Trophoblast cell (in vitro differentiated cells and primary cell): ENCODE data around the gene JMJD6.
A peak's percentile ranks its signal among the peaks of the same experiment; 100 is the strongest.
"Not testable (repeated sequence)": the region's sequence is repeated elsewhere in the genome, so short reads cannot be mapped to it uniquely, and the experiment has no call there.

Source experiments
- DNase-seq, 2 donors: peaks; one replicate each; pipeline ENCODE4 v3.0.0-alpha.2; 2016
- H2AFZ ChIP-seq: 2 replicates; pipeline ENCODE4 v1.6.1; 2013; ENCODE audit warnings: low read length, moderate library complexity, mild to moderate bottlenecking; ENCODE audit not compliant: insufficient read depth, poor library complexity
- H2AK5ac ChIP-seq: 2 replicates; pipeline ENCODE4 v1.6.1; 2013; ENCODE audit warnings: mild to moderate bottlenecking, low read length
- H2BK120ac ChIP-seq: 2 replicates; pipeline ENCODE4 v1.6.1; 2013; ENCODE audit warnings: low read length, mild to moderate bottlenecking, moderate library complexity; ENCODE audit not compliant: insufficient read depth, poor library complexity
- H2BK12ac ChIP-seq: 2 replicates; pipeline ENCODE4 v1.6.1; 2013; ENCODE audit warnings: mild to moderate bottlenecking, low read length, moderate library complexity
- H2BK5ac ChIP-seq: 2 replicates; pipeline ENCODE4 v1.6.1; 2013; ENCODE audit warnings: low read length, low read depth, moderate library complexity, mild to moderate bottlenecking; ENCODE audit not compliant: poor library complexity
- H3K14ac ChIP-seq: 2 replicates; pipeline ENCODE4 v1.6.1; 2013; ENCODE audit warnings: mild to moderate bottlenecking, low read length
- H3K18ac ChIP-seq: 2 replicates; pipeline ENCODE4 v1.6.1; 2013; ENCODE audit warnings: mild to moderate bottlenecking, low read length
- H3K23ac ChIP-seq: 2 replicates; pipeline ENCODE4 v1.6.1; 2013; ENCODE audit warnings: low read length
- H3K27ac ChIP-seq: 2 replicates; pipeline ENCODE4 v1.5.1; 2013; ENCODE audit warnings: low read depth, mild to moderate bottlenecking, inconsistent platforms, low read length, moderate library complexity
- H3K27me3 ChIP-seq: 2 replicates; pipeline ENCODE4 v1.6.1; 2013; ENCODE audit warnings: inconsistent platforms, mild to moderate bottlenecking, low read length, moderate library complexity; ENCODE audit not compliant: insufficient read depth
- H3K36me3 ChIP-seq, 2 experiments: 1 replicate in 1 of 2; 2 replicates in 1 of 2; pipeline ENCODE4 v1.6.1; 2013; ENCODE audit warnings: low read length in 2 of 2, mild to moderate bottlenecking in 2 of 2, moderate library complexity in 1 of 2; ENCODE audit not compliant: insufficient read depth in 2 of 2, control insufficient read depth in 1 of 2
- H3K4ac ChIP-seq: 2 replicates; pipeline ENCODE4 v1.6.1; 2013; ENCODE audit warnings: low read depth, mild to moderate bottlenecking, low read length, moderate library complexity
- H3K4me1 ChIP-seq, 2 experiments: 1 replicate in 1 of 2; 2 replicates in 1 of 2; pipeline ENCODE4 v1.6.1; 2013; ENCODE audit warnings: low read length in 2 of 2, mild to moderate bottlenecking in 2 of 2, moderate library complexity in 1 of 2; ENCODE audit not compliant: insufficient read depth in 2 of 2, control insufficient read depth in 1 of 2
- H3K4me2 ChIP-seq: 2 replicates; pipeline ENCODE4 v1.6.1; 2013; ENCODE audit warnings: inconsistent platforms, mild to moderate bottlenecking, low read length, moderate library complexity
- H3K4me3 ChIP-seq: 2 replicates; pipeline ENCODE4 v1.5.1; 2013; ENCODE audit warnings: mild to moderate bottlenecking, low read depth, low read length, inconsistent platforms
- H3K79me1 ChIP-seq: one replicate; pipeline ENCODE4 v1.6.1; 2013; ENCODE audit warnings: low read length
- H3K79me2 ChIP-seq: 2 replicates; pipeline ENCODE4 v1.6.1; 2013; ENCODE audit warnings: low read length, mild to moderate bottlenecking; ENCODE audit not compliant: control insufficient read depth, insufficient read depth, poor library complexity
- H3K9ac ChIP-seq: 2 replicates; pipeline ENCODE4 v1.6.1; 2013; ENCODE audit warnings: mild to moderate bottlenecking, low read length
- H3K9me3 ChIP-seq: 2 replicates; pipeline ENCODE4 v1.6.1; 2013; ENCODE audit warnings: low read depth, mild to moderate bottlenecking, control low read depth, inconsistent platforms, low read length; ENCODE audit not compliant: insufficient read depth
- H4K12ac ChIP-seq: 2 replicates; pipeline ENCODE4 v1.6.1; 2013; ENCODE audit warnings: low read depth, mild to moderate bottlenecking, low read length, moderate library complexity
- H4K8ac ChIP-seq: 2 replicates; pipeline ENCODE4 v1.6.1; 2013; ENCODE audit warnings: low read depth, mild to moderate bottlenecking, low read length, moderate library complexity
- H4K91ac ChIP-seq: one replicate; pipeline ENCODE4 v1.6.1; 2013; ENCODE audit warnings: low read depth, mild to moderate bottlenecking, low read length, moderate library complexity
- WGBS: extraction: QIAGEN DNeasy Blood & Tissue Kit; methylation state at CpG from one replicate; pipeline ENCODE4 v1.1.7; 2013; ENCODE audit warnings: missing lambda C conversion rate; ENCODE audit not compliant: insufficient read length, insufficient coverage; ENCODE audit errors: extremely low coverage; 5-methylcytosine and 5-hydroxymethylcytosine counted together

The JMJD6 gene

DNA sequence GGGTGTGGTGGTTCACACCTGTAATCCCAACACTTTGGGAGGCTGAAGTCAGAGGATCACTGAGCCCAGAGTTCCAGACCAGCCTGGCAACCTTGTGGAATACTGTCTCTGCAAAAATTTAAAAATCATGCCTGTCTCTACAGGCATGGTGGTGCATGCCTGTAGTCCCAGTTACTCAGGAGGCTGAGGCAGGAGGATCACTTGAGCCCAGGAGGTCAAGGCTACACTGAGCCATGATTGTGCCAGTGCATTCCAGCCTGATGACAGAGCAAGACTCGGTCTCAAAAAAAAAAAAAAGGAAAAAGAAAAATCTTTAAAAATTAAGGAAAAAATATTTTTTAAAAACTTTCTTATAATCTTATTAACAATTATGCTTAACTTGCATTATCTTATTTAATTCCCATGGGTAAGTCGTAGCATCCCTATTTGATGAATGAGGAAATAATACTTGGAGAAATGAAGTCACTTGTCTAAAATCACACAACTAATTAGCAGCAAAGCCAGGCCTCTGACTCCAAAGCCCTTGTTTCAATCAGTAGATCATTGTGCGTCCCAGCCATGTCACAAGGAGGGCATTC lies 25.1 kb upstream of the JMJD6 start:
- Histone ChIP-seq H3K27me3 (no peaks in the 10 kb centered on the region), H3K27ac (no peak overlapping the region), H2AFZ (no peak overlapping the region), H3K14ac (no peak overlapping the region), H3K4me3 (no peak overlapping the region), H3K9me3 (no peaks in the 10 kb centered on the region), H2BK120ac (no peak overlapping the region), H2AK5ac (no peak overlapping the region), H4K91ac (no peak overlapping the region), H2BK12ac (no peak overlapping the region), H3K9ac (no peak overlapping the region), H3K36me3 (peaks cover 5 to 11% of the 10 kb centered on the region in 2 experiments), H3K18ac (no peak overlapping the region), H4K8ac (no peak overlapping the region), H4K12ac (no peak overlapping the region), H3K4ac (no peak overlapping the region), H2BK5ac (no peak overlapping the region), H3K4me1 (no peaks in the 10 kb centered on the region), H3K79me1 (no peaks in the 10 kb centered on the region), H3K79me2 (no peaks in the 10 kb centered on the region), H3K23ac (no peak overlapping the region), H3K4me2 (no peak overlapping the region)
- no CpG with 5 or more reads among the region's 3 CpGs for WGBS
- DNase-seq, result peak; percentile 27 to 59

DNA sequence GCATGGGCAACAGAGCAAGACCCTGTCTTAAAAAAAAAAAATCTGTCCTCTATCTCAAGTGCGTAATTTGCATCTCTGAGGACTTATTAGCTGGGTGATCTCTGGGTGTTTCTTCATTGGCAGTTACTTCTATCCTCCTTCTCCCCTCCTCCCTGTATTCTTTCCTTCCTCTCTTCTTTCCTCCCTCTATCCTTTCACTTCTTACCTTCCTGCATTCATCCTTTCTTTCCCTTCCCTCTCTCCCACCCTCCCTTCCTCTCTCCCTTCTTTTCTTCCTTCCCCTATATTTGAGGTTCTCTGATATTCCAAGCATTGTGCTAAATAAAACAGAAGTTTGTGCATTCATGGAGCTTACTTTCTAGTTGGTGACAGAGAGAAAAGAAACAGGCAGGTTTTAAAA lies 22.3 kb upstream of the JMJD6 start:
- H2BK120ac ChIP-seq, result no peak overlapping the region
- H3K9me3 ChIP-seq, result no peaks in the 10 kb centered on the region
- WGBS, result no CpG with 5 or more reads among the region's 1 CpG
- H3K18ac ChIP-seq, result no peak overlapping the region
- no peak for DNase-seq
- no peaks in the 10 kb centered on the region for H3K79me1 ChIP-seq
- no peak overlapping the region for H3K27ac ChIP-seq
- H3K79me2 ChIP-seq, result no peaks in the 10 kb centered on the region
- H3K23ac ChIP-seq, result no peak overlapping the region
- H2BK12ac ChIP-seq, result no peak overlapping the region
- no peak overlapping the region for H2AK5ac ChIP-seq
- H3K14ac ChIP-seq, result no peak overlapping the region
- H4K8ac ChIP-seq, result no peak overlapping the region
- no peak overlapping the region for H2BK5ac ChIP-seq
- H2AFZ ChIP-seq, result no peak overlapping the region
- H3K4me1 ChIP-seq, result no peaks in the 10 kb centered on the region
- H3K4ac ChIP-seq, result no peak overlapping the region
- no peak overlapping the region for H4K91ac ChIP-seq
- no peak overlapping the region for H3K9ac ChIP-seq
- no peak overlapping the region for H3K4me2 ChIP-seq
- peaks cover 11 to 19% of the 10 kb centered on the region in 2 experiments for H3K36me3 ChIP-seq
- no peak overlapping the region for H4K12ac ChIP-seq
- no peaks in the 10 kb centered on the region for H3K27me3 ChIP-seq
- H3K4me3 ChIP-seq, result no peak overlapping the region

DNA sequence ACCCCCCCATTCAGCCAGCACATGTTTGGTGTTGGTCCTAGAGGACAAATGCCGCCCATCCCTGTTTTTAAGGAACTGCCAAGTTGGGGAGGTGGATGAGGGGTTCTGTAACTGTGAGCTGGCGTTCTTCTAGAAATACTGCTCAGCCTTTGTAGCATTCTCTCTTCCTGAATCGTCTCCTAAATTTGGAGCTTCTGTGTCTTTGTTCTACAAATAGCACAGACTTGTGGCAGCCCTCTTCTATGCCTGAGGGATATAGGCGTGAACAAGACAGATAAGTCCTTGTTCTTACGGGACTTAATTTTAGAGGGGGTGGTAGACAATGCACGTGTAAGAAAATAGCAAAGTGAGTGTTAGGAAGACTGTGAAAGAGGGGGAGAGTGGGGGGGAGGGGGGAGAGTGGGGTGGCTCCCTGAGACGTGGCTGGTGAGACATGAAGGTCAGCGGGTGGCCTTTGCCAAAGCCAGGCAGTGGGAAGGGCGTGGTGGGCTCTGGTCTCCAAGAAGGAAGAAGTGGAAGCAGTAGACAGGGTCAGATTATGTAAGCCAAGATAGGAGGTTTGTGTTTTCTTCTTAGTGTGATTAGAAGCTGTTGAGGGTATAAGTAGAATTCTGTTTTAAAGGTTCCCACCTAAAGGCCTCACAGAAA lies 21.4 kb upstream of the JMJD6 start:
- H3K27me3 ChIP-seq, result no peaks in the 10 kb centered on the region
- H2BK12ac ChIP-seq, result no peak overlapping the region
- no peak overlapping the region for H2BK120ac ChIP-seq
- H3K18ac ChIP-seq, result no peak overlapping the region
- no peak overlapping the region for H3K14ac ChIP-seq
- WGBS, result no CpG with 5 or more reads among the region's 9 CpGs
- H3K4ac ChIP-seq, result no peak overlapping the region
- no peak overlapping the region for H3K27ac ChIP-seq
- no peak overlapping the region for H3K4me2 ChIP-seq
- H2AFZ ChIP-seq, result no peak overlapping the region
- no peaks in the 10 kb centered on the region for H3K9me3 ChIP-seq
- H2BK5ac ChIP-seq, result no peak overlapping the region
- H3K23ac ChIP-seq, result no peak overlapping the region
- DNase-seq, result no peak
- no peak overlapping the region for H2AK5ac ChIP-seq
- H3K4me3 ChIP-seq, result no peak overlapping the region
- H3K4me1 ChIP-seq, result no peaks in the 10 kb centered on the region
- H4K91ac ChIP-seq, result no peak overlapping the region
- peaks cover 11 to 19% of the 10 kb centered on the region in 2 experiments for H3K36me3 ChIP-seq
- no peak overlapping the region for H3K9ac ChIP-seq
- H4K8ac ChIP-seq, result no peak overlapping the region
- H4K12ac ChIP-seq, result no peak overlapping the region
- H3K79me1 ChIP-seq, result no peaks in the 10 kb centered on the region
- no peaks in the 10 kb centered on the region for H3K79me2 ChIP-seq

DNA sequence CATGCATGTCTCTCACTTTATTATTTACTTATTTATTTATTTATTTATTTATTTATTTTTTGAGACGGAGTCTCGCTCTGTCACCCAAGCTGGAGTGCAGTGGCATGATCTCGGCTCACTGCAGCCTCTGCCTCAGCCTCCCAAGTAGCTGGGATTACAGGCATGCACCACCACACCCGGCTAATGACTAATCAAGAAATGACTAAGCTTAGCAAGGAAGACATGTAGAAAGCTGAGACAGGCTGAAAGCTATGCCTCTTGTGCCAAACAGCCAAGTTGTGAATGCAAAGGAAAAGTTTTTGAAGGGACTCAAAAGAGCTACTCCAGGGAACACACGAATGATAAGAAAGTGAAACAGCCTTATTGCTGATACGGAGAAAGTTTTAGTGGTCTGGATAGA lies 19.4 kb upstream of the JMJD6 start:
- no CpG with 5 or more reads among the region's 6 CpGs for WGBS
- not testable (repeated sequence) for H3K4me3 ChIP-seq, H3K23ac ChIP-seq, H2AFZ ChIP-seq, H3K79me1 ChIP-seq, H3K9ac ChIP-seq, H3K9me3 ChIP-seq, H3K14ac ChIP-seq, H3K27ac ChIP-seq, H2BK12ac ChIP-seq, H3K4me2 ChIP-seq, H3K18ac ChIP-seq, H4K12ac ChIP-seq, H2BK120ac ChIP-seq, H3K4ac ChIP-seq, H4K91ac ChIP-seq, H3K4me1 ChIP-seq, H2BK5ac ChIP-seq, H4K8ac ChIP-seq, H3K79me2 ChIP-seq, H3K27me3 ChIP-seq, H2AK5ac ChIP-seq
- DNase-seq, result peak; percentile 29 to 64
- peaks cover 10 to 21% of the 10 kb centered on the region in 2 experiments for H3K36me3 ChIP-seq
